ENCODE data around the gene CRNN. TPM values are rescaled to one million over a fixed set of nuclear protein-coding genes. Genes with fewer than 3 reads are reported as not detected.

CRNN gene
- total RNA-seq, 4 donors from 2014 or later = not detected

- DNase-seq = no peak
- Histone ChIP-seq H3K27ac (no peak overlapping the region), H3K9me3 (no peaks in the 10 kb centered on the region), H3K4me1 (no peaks in the 10 kb centered on the region), H3K36me3 (no peaks in the 10 kb centered on the region), H3K27me3 (no peaks in the 10 kb centered on the region), H3K4me3 (replicated peaks in 1 of 3) (no peak overlapping the region)
- 55 to 58% methylated on average over 8 of the region's 8 CpGs for WGBS, 2 donors
- intact Hi-C loops (cut with DNase I) = loop anchor here (5.0 kb wide), 1 partner anchor 250 kb away; no protein-coding TSS in a partner anchor
- TF ChIP-seq POLR2A (IDR thresholded peaks at IDR 0.05) = no peak
- TF ChIP-seq, protein P1, sequence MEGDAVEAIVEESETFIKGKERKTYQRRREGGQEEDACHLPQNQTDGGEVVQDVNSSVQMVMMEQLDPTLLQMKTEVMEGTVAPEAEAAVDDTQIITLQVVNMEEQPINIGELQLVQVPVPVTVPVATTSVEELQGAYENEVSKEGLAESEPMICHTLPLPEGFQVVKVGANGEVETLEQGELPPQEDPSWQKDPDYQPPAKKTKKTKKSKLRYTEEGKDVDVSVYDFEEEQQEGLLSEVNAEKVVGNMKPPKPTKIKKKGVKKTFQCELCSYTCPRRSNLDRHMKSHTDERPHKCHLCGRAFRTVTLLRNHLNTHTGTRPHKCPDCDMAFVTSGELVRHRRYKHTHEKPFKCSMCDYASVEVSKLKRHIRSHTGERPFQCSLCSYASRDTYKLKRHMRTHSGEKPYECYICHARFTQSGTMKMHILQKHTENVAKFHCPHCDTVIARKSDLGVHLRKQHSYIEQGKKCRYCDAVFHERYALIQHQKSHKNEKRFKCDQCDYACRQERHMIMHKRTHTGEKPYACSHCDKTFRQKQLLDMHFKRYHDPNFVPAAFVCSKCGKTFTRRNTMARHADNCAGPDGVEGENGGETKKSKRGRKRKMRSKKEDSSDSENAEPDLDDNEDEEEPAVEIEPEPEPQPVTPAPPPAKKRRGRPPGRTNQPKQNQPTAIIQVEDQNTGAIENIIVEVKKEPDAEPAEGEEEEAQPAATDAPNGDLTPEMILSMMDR (IDR thresholded peaks at IDR 0.05) = no peak
These were observed 28.2 kb upstream of the CRNN start for GRCh38 chr1:152442301-152442700.

DNA sequence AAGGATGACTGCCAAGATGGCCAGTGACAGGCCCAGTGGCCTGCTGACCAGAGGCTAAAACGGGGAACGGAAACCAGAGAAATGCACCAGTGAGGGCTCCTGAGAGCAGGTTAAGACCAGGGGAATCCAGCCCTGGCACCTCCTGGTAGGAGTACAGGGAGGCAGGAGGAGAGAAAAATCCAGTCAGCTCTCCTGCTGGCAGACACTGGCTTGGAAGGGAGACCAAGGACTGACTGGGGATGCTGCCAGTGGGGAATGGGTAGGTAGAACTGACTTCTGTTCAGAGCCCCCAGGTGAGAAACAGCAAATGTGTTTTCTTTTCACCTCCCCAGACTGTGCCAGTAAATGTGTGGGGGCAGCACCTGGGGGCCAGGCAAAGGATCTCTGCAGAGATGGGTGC is 27.7 kb upstream of the CRNN start:
- intact Hi-C loops (cut with DNase I) = loop anchor here (5.0 kb wide), 1 partner anchor 249 kb away; no protein-coding TSS in a partner anchor
- WGBS, 2 donors = 94 to 100% methylated on average over 2 of the region's 2 CpGs

GRCh38 chr1:152440635-152441471 is 26.8 kb upstream of the CRNN start:
- intact Hi-C loops (cut with DNase I) = loop anchor here (5.0 kb wide), 1 partner anchor 249 kb away; no protein-coding TSS in a partner anchor

More for the DNA sequence above, 27.7 kb upstream of the CRNN start:
- Histone ChIP-seq H3K9me3 (no peaks in the 10 kb centered on the region), H3K4me3 (replicated peaks in 1 of 3) (no peak overlapping the region), H3K27ac (no peak overlapping the region), H3K36me3 (no peaks in the 10 kb centered on the region), H3K27me3 (no peaks in the 10 kb centered on the region), H3K4me1 (no peaks in the 10 kb centered on the region)
- no peak for DNase-seq
- no peak for TF ChIP-seq POLR2A (IDR thresholded peaks at IDR 0.05)
- TF ChIP-seq, protein P1 (IDR thresholded peaks at IDR 0.05) = no peak

DNA sequence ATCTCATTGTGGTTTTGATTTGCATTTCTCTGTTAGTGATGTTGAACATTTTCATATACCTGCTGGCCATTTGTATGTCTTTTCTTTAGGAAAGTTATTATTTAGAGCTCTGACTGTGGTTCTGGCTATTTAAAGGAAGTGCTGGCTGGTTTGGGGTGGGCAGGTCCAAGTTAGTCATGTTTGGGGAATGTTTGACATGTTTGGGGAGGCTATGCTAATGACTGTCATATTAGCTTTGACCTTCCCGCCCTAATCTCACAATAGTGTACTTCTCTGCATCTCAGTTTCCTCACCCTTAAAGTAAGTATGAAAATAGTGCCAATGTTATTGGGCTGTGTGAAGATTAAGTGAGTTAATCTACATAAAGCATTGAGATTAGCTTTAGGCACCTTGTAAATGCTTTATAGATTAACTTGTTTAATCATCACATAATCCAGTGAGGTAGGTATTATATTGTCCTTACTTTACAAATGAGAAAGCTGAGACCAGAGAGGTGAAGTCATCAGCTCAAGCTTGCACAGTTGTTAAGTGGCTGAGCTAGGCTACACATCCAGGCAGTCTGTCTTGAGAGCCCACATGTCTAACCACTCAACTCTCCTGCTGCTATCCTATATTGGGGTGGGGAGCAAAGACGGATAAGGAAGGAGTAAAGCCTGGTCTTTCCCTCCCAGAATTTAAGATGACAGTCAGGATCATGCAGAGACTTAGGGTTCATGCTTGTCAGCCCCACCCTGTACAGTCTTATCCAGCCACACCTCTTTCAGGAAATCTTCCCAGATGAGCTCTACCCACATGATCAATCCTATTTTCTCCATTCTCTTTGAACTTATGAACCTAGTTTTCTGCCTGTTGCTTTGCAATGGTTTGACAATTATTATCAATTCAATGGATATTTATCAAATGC is 22.8 kb upstream of the CRNN start:
- WGBS, 2 donors = 73 to 83% methylated on average over 2 of the region's 2 CpGs
- H3K4me1 ChIP-seq = no peaks in the 10 kb centered on the region
- DNase-seq = no peak
- H3K27ac ChIP-seq = no peak overlapping the region
- no peaks in the 10 kb centered on the region for H3K36me3 ChIP-seq
- intact Hi-C loops (cut with DNase I) = no loop called here
- no peak overlapping the region for H3K4me3 ChIP-seq (replicated peaks in 1 of 3)
- no peaks in the 10 kb centered on the region for H3K9me3 ChIP-seq
- TF ChIP-seq, protein P1 (IDR thresholded peaks at IDR 0.05) = no peak
- no peak for TF ChIP-seq POLR2A (IDR thresholded peaks at IDR 0.05)
- no peaks in the 10 kb centered on the region for H3K27me3 ChIP-seq

More at GRCh38 chr1:152440635-152441471, 26.8 kb upstream of the CRNN start:
- no peak for TF ChIP-seq POLR2A (IDR thresholded peaks at IDR 0.05)
- TF ChIP-seq, protein P1 (IDR thresholded peaks at IDR 0.05) = peak; percentile 35 to 83 (median 74)
- no peaks in the 10 kb centered on the region for H3K27me3 ChIP-seq
- 31 to 33% methylated on average over 17 of the region's 17 CpGs for WGBS, 2 donors
- peak; percentile 68 to 73 for DNase-seq
- no peaks in the 10 kb centered on the region for H3K4me1 ChIP-seq
- no peak overlapping the region for H3K27ac ChIP-seq
- no peaks in the 10 kb centered on the region for H3K36me3 ChIP-seq
- H3K4me3 ChIP-seq (replicated peaks in 1 of 3) = no peak overlapping the region
- no peaks in the 10 kb centered on the region for H3K9me3 ChIP-seq
